ENCODE data around the gene MED29.

The MED29 gene

DNA sequence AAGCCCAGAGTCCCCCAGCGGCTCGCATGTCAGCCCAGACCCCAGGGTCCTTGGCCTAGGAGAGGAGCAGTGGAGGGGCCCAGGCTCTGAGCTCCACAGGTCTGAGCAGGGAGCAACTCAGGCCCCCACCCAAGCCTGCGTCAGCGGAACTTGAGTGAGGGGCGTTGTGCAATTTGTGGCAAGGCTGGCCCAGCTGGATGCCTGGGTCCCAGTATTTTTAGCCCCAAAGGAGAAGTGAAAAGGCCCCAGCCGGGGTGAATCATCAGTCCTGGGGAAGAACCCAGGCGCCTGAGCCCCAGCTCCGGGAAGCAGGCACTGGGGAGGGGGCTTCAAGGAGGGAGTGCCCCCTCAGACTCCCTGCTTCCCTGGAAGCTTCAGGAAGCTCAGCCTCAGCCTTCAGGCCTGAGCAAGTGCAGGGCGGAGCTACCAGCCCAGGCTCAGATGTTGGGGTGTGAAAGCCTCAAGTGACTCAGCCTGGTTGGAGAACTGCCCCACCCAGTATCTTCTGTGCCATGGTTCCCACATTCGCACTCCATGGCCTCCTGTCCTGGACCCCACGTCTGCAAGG, 7.2 kb downstream of the MED29 start:
- DNase-seq (ENCODE audit: low spot score), result no peak

DNA sequence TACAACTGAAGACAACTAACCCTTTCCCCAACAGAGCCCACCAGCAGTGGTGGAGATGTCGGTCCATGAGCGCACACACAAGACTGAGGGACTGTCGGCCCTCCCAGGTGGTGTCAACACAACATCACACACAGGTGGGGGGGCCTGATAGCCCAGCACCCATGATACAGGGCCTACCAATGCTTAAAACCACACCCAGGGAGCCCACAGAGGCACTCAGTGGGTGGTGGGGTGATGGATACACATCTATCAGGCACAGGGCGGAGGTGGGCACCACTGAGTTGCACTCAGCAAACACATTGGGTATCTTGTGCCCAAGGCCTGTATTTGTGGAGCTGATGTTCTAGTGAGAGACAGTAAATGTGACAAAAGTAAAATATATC, 8.5 kb downstream of the MED29 start:
- no peak for DNase-seq (ENCODE audit: low spot score)

DNA sequence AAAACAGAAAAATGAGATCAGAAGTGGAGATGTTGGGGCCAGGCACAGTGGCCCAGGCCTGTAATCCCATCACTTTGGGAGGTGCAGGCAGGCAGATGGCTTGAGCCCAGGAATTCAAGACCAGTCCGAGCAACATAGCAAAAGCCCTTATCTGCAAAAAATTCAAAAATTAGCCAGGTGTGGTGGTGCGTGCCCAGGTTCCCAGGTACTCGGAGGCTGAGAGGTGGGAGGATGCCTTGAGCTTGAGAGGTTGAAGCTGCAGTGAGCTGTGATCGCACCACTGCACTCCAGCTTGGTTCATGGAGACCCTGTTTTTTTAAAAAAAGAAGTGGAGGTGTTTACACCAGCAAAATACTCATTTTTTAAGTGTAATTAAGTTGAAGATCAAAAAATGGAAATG, 8.9 kb downstream of the MED29 start:
- no peak for DNase-seq (ENCODE audit: low spot score)

DNA sequence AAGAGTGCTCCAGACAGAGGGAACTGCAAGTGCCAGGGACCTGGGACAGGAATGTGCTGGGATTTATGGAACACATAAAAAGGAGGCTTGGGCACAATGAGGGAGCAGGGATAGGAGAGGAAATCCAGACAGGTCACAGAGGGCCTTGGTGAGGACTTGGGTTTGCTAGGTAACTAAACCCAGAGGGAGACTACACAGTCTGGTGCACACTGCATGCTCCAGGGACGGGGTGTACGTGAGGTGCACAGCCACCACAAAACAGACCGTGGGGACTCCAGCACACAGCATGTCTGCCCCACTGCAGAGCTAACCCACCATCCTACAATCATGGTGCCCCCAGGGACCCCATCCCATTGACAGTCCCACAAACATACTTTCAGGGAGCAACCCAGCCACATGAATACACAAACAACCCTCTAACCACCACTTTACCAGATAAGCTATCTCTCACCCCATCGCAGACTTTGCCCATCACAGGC, 9.9 kb downstream of the MED29 start:
- no peak for DNase-seq (ENCODE audit: low spot score)

DNA sequence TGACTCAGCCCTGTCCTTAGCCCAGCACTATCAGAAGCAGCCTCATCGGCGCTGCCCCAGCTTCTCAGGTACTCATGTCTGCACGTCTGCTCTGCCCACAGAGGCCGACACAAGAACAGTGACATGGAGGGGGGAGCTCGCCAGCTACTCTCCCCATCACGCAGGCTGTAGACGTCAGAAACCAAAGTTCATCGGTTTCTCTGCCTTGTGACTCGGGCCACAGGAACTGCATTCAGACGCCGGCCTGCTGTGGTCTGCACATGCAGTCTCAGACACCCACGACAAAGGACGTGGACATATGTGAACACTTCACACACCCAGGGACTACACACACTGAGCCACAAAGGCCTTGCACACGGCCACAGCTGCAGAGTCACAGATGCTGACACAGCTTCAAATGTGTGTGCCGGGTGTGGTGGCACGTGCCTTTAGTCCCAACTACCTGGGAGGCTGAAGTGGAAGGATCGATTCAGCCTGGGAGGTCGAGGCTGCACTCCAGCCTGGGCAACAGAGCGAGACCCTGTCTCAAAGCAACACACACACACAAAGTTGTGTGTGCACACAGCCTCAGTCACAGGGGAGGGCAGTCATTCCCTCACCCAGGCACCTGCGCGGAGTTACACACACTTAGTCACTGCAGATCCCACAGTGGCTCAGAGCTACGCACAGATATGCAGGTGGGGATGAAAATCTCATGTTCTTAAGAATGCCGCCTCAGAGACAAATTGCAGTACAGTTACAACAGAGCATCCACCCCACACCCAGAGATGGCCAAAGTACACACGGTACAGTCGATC, 10.6 kb downstream of the MED29 start:
- DNase-seq (ENCODE audit: low spot score), result no peak

DNA sequence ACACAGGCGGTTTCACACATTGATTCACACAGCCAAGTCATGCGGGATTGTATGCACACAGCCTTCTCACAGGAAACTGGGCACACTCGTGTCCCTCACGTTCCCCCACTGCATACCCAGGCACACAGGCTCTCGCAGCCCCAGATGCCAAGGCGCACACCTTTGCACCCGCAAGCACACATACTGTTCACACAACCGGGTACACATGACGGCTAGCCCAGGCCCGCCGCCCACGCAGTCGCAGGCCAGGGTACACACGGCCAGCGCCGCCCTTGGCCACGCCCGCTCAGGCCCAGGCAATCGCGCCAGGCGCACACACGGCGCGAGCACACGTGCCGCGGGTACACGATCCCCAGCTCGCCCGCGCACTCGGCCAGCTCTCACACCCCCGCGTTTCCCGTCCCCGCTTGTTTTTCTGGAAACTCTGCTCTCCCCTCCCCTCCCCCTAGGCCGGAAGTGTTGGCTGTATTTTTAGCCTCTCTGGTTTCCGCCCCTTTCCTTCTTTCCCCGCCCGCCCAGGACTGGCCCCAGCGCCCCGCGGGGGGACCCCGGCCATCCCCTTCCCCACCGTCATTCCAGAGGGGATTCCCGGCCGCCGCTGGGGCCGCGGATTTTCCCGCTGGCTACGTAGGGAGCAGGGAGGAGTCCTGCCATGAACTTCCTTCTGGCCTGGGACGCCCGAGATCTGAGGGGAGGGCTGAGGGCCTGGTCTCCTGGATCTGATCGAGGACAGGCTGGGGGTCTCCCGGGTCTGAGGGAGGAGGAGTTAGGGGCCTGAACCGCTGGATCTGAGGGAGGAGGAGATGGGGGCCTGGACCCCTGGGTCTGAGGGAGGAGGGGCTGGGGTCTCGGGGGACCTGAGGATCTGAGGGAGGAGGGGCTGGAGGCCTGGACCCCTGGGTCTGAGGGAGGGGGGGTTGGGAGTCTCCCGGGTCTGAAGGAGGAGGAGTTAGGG, 11.4 kb downstream of the MED29 start:
- DNase-seq (ENCODE audit: low spot score), result peak; percentile 58

DNA sequence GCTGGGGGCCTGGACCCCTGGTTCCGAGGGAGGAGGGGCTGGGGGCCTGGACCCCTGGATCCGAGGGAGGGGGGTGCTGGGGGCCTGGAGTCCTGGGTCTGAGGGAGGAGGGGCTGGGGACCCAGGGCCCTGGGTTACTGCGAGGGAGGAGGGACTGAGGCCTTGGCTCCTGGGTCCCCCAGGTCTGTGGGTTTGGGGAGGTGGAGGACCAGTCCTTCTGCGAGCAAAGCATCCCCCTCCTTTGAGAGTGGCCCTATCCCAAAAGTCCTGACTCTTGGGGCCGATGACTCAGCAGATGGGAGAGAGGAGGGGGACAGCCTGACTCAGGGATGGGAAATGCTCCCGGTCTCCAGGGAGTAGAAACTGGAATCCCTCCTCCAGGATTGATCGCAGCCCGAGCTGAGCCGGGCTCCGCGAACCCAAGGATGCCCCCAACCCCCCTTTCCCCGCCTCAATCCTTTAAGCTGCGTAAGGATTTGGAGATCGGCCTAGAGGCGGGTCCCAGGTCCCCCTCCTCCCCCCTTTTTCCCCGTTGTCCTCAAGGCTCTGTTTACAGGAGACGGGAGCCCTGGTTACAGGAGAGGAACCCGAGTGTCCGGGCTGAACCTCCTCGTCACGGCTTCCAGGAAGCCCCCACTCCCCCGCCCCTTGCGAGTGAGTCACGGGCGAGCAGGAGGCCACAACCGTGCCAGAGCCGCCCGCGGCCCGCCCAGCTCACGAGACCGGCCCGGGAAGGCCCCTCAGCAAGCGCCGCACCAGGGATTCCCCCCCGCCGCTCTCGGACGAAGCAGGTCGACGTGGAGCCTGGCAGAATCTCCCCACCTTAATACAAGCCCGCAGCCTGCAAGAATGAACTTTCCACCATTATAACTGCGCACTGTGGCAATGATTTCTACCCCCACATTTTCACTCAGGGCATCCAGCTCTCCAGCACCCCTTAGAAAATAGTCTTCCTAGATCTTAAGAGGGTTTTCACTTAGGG, 12.4 kb downstream of the MED29 start:
- peak; percentile 74 for DNase-seq (ENCODE audit: low spot score)

DNA sequence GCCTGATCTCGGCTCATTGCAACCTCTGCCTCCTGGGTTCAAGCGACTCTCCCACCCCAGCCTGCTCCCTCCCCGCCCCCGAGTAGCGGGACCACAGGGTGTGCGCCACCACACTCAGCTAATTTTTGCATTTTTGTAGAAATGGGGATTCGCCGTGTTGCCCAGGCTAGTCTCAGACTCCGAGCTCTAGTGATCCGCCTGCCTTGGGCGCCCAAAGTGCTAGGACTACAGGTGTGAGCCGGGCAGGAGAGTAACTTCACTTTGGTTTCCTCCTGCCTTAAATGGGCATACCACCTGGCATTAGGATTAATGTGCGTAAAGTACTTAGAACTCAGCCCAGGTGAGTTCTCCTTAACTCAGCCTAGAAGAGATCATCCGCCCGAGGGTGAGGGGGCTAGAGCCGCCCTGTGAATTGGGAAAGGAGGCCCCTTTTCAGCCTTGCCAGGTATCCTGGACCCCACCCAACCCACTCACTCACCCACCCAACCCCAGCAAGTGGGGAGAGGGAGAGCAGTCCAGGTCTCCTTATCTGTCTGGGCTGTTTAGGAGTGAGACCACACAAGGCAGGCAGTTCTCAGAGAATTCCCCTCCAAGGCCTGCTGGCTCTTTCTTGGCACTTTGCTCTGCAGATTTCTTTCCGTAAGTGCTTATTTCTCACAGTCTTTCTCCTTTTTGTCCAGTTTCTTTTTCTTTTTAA, 14.2 kb downstream of the MED29 start:
- DNase-seq (ENCODE audit: low spot score), result no peak

DNA sequence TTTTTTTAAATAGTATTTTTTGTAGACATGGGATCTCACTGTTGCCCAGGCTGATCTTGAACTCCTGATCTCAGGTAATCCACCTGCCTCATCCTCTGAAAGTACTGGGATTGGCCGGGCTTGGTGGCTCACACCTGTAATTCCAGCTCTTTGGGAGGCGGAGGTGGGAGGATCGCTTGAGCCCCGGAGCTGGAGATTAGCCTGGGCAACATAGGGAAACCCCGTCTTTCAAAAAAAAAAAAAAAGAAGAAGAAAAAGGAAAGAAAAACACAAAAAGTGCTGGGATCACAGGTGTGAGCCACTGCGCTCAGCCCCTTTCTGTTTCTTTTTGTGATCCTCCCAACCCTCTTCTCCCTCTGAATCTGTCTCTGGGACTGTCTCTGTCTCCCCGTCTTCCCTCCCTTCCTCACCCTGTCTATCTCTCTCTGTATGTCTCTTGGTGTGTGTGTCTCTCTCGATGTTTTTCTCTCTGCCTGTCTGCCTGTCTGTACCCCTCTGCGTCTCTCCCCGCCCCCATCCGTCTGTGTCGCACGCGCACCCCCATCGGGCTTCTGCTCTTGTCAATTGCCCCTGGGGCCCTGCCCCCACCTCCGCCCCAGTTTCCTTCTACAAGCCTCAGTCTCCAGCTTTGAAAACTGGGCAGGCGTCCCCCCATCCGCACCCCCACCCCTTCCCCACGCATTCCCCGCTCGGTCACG, 14.9 kb downstream of the MED29 start:
- no peak for DNase-seq (ENCODE audit: low spot score)

DNA sequence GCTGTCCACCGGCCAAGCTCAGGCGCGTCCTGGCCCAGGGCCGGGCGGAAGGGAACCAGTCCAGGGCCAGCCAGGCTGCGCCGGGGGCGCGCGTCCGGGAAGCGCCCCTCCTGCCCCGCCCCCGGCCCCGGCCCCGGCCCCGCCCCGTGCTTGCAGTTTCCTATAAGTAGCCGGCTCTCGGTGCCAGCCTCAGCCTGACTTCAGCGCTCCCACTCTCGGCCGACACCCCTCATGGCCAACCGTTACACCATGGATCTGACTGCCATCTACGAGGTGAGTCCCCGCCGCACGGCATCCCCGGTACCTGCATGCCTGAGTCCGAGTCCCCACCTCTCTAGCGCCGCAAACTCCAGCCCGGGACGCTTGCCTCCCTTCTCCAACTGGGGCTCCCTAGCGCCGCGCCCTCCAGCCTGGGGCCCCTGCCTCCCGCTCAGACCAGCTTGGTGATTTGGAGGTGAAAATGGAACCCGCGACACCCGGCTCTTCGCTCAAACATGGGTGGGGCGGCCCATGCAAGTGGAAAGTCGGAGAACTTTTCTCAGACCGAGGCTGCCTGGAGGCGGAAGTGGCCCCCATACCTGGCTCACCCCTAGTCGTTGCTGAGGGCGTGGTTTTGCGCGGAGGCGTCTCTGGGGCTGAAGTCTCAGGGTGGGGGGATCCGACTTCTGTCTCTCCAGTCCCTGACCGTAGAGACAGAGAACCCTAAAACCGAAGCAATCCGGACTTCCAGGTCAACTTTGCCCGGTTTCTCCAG, 15.7 kb downstream of the MED29 start, which contains the start of gene ZFP36:
ZFP36 (plus strand) TSS at position 192 of the 754 bp plus-strand sequence; CDS start at position 250, 58 bp downstream.
- DNase-seq (ENCODE audit: low spot score), result peak; percentile 75

DNA sequence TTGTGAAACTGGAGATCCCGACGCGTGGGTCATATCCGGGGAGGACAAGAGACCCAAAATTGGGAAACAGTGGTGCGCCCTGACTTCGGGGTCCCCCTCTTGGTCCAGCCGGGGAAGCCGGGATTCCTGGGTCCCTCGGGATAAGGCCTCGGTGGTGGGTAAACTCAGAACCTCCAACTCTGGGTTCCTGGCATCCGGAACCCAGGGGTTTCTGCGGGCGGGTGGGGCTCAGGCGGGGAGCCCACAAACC, 16.2 kb downstream of the MED29 start:
- no peak for DNase-seq (ENCODE audit: low spot score)

DNA sequence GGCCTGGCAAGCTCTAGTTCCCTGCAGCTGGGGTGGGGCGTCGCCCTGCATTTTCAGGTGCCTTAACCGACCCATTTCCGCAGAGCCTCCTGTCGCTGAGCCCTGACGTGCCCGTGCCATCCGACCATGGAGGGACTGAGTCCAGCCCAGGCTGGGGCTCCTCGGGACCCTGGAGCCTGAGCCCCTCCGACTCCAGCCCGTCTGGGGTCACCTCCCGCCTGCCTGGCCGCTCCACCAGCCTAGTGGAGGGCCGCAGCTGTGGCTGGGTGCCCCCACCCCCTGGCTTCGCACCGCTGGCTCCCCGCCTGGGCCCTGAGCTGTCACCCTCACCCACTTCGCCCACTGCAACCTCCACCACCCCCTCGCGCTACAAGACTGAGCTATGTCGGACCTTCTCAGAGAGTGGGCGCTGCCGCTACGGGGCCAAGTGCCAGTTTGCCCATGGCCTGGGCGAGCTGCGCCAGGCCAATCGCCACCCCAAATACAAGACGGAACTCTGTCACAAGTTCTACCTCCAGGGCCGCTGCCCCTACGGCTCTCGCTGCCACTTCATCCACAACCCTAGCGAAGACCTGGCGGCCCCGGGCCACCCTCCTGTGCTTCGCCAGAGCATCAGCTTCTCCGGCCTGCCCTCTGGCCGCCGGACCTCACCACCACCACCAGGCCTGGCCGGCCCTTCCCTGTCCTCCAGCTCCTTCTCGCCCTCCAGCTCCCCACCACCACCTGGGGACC, 16.6 kb downstream of the MED29 start:
- DNase-seq (ENCODE audit: low spot score), result no peak

DNA sequence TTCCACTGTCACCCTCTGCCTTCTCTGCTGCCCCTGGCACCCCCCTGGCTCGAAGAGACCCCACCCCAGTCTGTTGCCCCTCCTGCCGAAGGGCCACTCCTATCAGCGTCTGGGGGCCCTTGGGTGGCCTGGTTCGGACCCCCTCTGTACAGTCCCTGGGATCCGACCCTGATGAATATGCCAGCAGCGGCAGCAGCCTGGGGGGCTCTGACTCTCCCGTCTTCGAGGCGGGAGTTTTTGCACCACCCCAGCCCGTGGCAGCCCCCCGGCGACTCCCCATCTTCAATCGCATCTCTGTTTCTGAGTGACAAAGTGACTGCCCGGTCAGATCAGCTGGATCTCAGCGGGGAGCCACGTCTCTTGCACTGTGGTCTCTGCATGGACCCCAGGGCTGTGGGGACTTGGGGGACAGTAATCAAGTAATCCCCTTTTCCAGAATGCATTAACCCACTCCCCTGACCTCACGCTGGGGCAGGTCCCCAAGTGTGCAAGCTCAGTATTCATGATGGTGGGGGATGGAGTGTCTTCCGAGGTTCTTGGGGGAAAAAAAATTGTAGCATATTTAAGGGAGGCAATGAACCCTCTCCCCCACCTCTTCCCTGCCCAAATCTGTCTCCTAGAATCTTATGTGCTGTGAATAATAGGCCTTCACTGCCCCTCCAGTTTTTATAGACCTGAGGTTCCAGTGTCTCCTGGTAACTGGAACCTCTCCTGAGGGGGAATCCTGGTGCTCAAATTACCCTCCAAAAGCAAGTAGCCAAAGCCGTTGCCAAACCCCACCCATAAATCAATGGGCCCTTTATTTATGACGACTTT, 17.4 kb downstream of the MED29 start:
- DNase-seq (ENCODE audit: low spot score), result no peak

DNA sequence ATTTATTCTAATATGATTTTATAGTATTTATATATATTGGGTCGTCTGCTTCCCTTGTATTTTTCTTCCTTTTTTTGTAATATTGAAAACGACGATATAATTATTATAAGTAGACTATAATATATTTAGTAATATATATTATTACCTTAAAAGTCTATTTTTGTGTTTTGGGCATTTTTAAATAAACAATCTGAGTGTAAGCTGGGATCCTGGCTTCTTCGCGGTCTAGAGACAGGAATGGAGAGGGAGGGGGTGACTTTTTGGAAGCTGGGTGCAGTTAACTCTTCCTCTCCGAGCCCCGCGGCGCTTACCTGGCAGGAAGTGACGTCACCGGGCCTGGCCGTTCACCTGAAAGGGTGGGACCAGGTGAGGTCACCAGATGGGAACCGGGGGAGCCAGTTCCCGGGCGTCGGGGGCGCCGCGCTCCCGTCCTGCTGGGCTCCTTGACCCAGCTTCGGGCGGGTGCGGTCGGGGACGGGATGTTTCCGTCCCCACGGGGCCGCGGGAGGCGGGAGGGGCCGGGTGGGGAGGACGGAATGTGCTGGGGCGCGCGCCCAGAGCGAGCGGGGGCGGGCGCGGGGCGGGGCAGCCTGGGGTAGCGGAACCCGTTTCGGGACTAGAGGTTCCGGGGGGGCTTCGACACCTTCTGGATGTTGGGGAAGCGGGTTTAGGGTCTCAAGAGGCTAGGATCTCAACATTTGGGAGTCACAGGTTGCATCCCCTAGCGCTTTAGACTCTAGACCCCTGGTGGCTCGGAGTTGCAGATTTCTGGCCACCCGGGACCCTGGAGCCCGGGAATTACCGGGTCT, 18.2 kb downstream of the MED29 start:
- DNase-seq (ENCODE audit: low spot score), result no peak

DNA sequence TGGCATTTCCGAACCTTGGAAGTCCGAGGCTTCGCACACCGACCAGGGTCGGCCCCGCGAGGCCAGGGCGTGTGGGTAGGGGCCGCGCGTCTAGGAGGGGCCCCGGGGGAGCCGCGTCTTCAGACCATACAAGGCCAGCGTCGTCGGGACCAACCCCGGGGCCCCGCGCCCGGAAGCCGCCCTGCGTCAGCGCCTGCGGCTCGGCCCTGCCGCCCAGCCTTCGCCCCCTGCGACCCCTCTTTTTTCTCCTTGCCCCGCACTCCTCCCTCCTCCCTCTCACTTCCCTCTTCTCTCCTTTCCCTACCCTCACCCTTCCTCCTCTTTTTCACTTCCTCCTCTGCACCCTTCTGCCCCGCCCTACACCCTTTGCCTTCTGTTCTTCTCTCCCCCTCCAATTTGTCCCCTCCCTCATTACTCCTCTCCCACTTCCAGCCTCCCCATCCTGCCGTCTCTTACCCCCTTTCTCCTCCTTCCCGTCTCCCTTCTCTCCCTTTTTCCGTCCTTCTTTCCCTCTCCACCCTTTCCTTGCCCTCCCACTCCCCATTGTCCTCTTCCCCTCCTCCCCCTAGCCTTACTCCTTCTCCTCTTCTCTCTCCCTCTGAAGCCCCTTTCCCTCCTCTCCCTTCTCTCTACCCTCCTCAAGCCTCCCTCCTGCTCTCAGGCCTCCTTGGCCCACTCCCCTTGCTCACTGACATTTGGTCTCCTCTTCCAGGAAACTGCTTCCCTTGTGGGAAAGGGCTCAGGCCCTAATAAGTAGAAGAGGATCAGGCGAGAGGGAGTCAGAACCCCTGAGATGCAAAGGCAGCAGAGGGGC, 19.0 kb downstream of the MED29 start:
- DNase-seq (ENCODE audit: low spot score), result no peak

DNA sequence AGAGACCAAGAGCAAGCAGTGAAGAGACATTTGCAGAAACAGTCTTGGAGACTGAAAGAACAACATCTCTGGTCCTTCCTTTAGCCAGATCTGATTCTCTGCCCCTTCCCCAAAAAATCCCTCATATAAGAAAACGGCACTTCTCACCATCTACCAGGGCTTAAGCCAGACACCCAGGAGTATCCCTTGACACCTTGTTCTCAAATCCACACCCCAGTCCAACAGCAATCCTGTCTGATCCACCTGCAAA, 19.6 kb downstream of the MED29 start:
- no peak for DNase-seq (ENCODE audit: low spot score)

Measured in COLO829 (cell line).